HG03097 (cell line): Measurements from ENCODE around the gene STPG4.
"Not testable (repeated sequence)": the region's sequence is repeated elsewhere in the genome, so short reads cannot be mapped to it uniquely, and the experiment has no call there.

Experiments
- ATAC-seq: cut with Tn5 transposase; IDR thresholded peaks from one replicate; pipeline ENCODE4 v1.9.1; 2021; ENCODE audit not compliant: unreplicated experiment, low FRiP score

STPG4 gene

DNA sequence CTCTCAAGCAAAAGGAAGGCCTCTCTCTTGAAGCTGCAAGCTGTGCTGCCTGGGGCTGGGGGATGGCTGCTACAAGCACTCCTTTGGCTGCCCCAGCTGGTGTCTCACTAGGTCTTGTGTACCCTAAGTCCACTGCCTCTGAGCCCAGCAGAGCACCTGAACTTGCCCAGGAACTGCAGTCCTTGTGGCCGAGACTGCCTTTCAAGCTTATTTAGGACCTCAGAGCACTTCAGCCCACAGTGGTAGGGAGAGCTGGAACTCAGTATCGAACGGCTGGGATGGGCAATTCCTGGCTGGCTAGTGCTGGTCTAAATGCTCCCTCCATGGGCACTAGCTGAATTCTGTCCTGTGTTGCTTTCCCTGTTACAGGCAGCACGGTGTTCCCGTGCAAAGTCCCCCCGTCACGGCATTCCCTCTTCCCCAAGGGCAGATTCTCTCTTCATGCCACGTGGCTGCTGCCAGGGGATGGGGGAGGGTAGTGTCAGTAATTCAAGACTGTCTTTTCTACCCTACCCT lies 25.9 kb downstream of the STPG4 start:
- no peak for ATAC-seq

DNA sequence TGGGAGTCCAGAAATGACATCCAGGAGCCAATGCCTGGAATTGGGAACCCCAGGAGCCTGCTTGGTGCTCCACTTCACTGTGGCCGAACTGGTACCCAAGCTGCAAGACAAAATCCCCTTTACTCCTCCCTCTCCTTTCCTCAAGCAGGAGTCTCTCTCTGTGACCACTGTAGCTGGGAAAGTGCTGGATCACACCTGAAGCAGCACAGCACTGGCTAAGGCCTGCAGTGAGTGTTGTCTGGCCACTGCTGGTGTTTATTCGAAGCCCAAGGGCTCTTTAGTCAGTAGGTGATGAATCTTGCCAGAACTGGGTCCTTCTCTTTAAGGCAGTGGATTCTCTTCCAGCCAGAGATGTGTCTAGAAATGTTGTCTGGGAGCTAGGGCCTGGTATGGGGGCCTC lies 26.4 kb downstream of the STPG4 start:
- ATAC-seq, result no peak

DNA sequence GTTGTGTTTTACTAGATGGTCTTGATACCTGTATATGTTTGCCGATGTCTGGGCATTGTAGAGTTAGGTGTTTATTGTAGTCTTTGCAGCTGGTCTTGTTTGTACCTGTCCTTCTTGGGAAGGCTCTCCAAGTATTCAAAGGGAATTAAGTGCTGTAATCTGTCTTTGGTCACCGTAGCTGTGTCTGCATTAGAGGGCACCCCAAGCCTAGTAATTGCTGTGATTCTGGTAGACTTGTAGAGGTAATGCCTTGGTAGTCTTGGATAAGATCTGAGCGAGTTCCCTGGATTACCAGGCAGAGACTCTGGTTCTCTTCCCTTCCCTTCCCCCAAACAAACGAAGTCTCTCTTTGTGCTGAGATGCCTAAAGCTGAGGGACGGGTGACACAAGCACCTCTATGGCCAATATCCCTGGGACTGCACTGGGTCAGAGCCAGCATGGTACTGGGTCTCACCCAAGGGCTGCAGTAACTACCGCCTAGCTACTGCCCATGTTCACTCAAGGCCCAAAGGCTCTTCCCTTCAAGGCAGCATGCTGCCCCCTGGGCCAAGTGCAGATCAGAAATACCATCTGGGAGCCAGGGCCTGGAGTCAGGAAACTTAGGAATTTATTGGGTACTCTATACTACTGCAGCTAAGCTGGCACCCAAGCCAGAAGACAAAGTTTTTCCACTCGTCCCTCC lies 27.1 kb downstream of the STPG4 start:
- no peak for ATAC-seq

DNA sequence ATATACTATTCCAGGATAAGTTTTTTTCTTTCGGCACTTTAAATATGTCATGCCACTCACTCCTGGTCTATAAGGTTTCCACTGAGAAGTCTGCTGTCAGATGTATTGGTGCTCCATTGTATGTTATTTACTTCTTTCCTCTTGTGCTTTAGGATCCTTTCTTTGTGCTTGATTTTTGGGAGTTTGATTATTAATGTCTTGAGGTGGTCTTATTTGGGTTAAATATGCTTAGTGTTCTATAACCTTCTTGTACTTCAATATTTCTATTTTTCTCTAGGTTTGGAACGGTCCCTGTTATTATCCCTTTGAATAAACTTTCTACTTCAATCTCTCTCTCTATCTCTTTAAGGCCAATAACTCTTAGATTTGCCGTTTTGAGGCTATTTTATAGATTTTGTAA lies 28.3 kb downstream of the STPG4 start:
- no peak for ATAC-seq

DNA sequence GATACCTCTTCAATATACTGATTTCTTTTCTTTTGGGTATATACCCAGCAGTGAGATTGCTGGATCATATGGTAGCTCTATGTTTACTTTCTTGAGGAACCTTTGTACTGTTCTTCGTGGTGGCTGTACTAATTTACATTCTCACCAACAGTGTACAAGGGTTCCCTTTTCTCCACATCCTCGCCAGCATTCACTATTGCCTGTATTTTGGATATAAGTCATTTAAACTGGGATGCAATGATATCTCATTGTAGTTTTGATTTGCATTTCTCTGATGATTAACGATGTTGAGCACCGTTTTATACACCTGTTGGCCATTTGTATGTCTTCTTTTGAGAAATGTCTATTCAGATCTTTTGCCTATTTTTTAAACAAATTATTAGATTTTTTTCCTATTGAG lies 30.4 kb downstream of the STPG4 start:
- not testable (repeated sequence) for ATAC-seq

DNA sequence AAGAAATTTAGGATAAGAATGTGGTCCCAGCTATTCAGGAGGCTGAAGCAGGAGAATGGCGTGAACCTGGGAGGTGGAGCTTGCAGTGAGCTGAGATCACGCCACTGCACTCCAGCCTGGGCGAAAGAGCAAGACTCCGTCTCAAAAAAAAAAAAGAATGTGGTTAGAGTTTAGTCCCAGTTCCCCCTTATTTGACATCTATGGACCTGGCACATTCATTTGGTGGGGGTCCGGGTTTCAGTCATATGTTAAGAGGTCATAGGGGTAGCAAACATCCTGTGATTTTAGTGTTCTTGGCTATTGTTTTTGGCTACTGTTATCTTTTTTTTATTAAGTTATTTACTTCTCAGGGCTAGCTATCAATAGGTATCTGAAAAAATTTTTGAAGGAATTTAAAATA lies 34.7 kb downstream of the STPG4 start:
- ATAC-seq, result not testable (repeated sequence)

DNA sequence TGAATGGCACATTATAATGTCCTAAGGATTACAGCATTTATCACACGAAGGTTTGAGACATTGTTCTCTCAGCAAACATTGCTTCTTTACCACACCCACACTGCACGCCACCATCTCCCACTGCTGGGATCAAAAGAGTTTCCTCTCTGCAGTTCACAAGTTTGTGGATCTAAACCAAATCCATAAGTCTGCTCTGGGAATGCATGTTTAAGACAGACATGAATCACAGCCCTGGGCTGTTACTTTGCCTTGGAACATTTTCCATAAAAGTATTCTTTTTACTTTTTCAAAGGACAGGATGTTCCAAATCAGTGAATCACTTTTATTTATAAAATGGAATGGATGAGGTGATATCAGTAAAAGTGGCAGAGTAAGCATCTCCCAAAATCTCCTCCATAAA lies 36.1 kb downstream of the STPG4 start:
- ATAC-seq, result no peak

DNA sequence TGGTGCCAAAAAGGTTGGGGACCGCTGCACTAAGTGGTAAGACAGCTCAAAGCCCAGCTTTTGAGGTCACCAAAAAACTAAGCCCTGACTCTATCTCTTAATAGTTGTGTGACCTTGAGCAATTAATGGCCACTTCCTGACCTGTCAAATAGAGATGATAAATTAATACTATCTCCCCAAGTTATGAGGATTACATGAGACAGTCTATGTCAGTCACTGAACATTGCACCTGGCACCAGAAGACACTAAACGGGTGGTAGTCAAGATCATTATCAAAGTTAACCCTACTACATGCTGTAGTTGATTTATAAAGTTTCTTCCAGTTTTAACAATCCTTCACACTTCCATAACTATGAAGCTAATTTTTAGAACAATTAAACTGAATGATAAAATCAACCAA lies 36.5 kb downstream of the STPG4 start:
- no peak for ATAC-seq

DNA sequence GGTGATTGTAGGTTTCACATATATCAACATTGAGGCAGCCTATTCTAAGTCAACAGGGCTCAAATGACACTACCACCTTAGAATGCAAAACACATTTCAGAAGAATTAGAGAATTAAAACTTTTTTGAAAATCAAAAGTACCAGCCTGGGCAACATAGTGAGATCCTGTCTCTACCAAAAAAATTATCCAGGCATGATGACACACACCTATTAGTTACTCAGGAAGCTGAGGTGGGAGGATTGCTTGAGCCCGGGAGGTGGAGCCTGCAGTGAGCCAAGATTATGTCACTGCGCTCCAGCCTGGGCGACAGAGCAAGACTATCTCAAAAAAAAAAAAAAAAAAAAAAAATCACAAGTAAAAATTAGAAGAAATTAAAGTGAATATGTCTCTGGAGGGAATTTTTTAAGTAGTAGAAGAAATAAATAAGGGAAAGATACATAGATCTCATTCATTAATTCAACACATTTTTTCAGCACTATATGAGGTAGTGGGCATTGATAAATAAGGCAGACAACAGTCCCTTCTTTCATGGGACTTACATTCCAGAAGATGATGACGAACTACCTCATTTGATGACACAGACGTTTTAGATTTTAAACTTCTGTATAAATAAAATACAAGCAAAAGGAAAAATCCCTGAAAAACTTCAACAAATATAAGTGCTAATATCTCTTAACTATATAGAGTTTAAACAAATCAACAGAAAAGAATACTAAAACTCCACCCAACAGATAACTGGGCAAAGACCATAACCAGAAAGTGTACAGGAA lies 42.3 kb downstream of the STPG4 start:
- ATAC-seq, result no peak

DNA sequence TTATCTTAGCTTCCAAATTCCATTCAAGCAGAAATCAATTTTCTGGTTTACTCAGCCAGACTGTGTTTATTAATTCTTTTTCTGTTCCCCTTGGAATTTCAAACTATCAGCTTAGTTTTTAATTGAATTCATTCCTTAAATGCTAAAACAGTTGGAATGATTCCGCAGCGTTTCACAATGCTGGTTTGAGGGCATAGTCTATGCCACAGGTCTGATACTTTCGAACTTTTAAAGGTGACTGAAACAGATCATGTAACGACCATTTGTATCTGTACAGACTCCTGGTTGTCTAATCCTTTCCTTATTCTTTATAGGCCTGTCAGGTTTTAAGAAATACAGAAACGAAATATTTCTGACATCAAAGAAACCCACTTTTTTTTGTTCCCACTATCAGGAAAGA lies 45.4 kb downstream of the STPG4 start:
- no peak for ATAC-seq

DNA sequence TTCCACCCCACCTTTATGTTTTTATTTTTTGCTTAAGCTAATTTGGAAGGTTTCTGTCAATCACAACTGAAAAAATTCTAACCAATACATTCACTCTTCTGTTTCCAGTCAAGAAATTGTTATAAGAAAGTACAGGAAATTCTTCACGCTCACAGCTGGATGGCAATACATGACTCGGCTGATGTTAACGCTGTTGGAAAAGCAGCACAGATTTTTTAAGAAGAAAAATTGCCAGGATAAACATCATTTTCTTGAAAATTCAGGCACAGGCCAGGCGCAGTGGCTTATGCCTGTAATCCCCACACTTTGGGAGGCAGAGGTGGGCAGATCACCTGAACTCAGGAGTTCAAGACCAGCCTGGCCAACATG lies 46.1 kb downstream of the STPG4 start:
- ATAC-seq, result no peak

DNA sequence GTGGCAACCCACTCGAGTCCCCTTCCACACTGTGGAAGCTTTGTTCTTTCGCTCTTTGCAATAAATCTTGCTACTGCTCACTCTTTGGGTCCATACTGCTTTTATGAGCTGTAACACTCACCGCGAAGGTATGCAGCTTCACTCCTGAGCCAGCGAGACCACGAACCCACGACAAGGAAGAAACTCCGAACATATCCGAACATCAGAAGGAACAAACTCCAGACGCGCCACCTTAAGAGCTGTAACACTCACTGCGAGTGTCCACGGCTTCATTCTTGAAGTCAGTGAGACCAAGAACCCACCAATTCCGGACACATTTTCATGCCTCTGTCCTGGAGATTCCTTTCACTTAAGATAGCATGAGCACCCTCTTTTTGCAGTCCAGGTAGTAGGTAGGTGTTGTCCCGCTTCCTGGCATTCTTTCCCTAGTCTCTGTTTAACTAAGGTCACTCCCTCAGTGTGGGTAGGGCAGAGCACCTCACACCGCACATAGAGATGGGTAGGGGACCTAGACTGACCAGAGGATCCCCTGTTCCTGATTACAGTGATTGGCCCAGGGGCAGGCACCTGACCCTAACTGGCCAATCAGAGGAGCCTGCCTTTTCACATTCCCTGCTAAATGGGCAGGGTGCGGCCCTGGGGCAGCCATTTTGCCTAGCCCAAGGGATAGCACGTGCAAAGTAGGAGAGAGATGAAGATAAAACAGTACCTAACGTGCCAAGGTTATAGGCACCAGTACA lies 46.7 kb downstream of the STPG4 start:
- not testable (repeated sequence) for ATAC-seq

DNA sequence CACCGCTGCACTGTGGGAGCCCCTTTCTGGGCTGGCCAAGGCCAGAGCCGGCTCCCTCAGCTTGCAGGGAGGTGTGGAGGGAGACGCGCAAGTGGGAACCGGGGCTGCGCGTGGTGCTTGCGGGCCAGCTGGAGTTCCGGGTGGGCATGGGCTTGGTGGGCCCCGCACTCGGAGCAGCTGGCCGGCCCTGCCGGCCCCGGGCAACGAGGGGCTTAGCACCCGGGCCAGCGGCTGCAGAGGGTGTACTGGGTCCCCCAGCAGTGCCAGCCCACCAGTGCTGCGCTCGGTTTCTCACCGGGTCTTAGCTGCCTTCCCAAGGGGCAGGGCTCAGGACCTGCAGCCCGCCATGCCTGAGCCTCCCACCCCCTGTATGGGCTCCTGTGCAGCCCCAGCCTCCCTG lies 47.9 kb downstream of the STPG4 start:
- not testable (repeated sequence) for ATAC-seq

DNA sequence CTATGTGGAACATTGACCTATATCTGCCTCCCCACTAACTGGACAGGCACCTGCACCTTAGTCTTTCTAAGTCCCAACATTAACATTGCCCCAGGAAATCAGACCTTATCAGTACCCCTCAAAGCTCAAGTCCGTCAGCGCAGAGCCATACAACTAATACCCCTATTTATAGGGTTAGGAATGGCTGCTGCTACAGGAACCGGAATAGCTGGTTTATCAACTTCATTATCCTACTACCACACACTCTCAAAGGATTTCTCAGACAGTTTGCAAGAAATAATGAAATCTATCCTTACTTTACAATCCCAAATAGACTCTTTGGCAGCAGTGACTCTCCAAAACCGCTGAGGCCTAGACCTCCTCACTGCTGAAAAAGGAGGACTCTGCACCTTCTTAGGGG lies 48.9 kb downstream of the STPG4 start:
- not testable (repeated sequence) for ATAC-seq

DNA sequence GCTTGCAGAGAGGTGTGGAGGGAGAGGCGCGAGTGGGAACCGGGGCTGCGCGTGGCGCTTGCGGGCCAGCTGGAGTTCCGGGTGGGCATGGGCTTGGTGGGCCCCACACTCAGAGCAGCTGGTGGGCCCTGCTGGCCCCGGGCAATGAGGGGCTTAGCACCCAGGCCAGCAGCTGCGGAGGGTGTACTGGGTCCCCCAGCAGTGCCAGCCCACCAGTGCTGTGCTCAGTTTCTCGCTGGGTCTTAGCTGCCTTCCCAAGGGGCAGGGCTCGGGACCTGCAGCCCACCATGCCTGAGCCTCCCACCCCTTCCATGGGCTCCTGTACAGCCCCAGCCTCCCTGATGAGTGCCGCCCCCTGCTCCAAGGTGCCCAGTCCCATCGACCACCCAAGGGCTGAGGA lies 55.4 kb downstream of the STPG4 start:
- not testable (repeated sequence) for ATAC-seq

DNA sequence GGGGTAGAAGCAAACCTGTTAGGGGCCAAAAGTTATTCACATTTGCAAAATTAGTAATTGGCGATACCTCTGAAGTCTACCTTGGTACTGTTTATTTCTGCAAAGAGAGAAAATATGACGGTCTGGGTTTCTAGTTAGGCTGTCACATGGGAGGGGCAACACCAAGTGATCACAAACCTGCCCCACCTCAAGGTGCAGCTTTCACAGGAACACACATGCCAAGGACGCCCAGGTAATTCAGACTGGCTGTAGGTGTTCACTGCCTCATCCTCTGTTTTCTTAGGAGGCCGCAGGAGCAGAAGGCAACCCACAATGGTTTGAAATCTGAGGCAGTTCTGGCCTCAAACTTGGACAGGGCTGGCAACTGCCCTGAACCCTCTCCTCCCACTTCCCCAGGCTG lies 56.2 kb downstream of the STPG4 start:
- ATAC-seq, result no peak

DNA sequence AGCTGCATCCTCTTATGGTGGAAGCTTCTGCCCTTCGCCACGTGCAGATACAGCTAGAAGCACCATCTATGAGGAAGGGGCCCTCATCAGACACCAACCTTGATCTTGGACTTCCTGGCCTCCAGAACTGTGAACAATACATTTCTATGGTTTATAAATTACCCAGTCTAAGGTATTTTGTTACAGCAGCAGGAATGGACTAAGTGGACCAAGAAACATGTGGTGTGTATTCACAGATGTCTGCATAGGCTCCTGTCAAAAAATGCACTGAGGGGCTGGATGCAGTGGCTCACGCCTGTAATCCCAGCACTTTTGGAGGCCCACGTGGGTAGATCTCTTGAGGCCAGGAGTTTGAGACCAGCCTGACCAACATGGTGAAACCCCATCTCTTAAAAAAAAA lies 57.5 kb downstream of the STPG4 start:
- ATAC-seq, result no peak

DNA sequence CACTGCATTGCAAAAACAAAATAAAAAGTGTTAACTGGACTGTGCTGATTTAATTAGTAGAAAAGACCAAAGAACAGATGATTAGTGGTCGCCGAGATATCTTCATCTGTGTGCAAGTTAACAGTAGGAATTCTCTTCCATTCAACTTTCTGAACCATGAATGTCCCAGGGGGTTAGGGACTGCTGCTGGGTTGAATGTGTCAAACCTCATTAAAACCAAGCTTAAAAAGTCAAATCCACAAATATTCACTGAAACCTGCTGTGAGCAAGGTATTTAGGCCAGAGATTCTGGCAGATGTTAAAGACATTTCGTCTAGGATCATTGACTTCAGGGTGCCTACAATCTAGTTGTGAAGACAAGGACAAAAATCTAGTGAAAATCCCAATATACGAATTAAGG lies 58.7 kb downstream of the STPG4 start:
- ATAC-seq, result no peak

DNA sequence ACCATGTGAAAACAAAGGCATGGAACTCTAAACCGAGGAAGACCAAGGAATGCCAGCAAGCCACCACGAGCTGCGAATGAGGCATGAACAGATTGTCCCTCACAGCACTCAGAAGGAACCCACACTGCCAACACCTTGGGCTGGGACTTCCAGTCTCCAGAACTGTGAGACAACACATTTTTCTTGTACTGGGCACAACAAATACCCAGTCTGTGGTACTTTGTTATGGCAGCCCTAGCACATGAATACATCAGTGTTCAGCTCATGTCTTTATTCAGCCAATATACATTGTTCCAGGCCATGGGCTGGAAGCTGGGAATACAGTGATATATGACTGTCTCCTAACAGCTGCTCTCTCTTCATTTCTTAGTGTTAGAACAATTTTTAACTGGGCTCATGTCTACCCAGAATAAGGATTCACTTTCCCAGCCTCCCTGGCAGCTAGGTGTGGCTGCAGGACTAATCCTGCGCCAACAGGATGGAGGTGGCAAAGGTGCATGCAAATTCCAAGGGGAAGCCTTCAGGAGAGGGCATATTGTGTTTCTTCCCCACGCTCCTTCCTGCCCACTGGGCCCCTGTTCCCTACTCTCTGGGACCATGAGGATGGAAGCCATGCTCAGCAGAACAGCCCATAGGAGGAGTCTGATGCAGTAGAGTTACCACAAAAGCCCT lies 59.6 kb downstream of the STPG4 start:
- ATAC-seq, result no peak

DNA sequence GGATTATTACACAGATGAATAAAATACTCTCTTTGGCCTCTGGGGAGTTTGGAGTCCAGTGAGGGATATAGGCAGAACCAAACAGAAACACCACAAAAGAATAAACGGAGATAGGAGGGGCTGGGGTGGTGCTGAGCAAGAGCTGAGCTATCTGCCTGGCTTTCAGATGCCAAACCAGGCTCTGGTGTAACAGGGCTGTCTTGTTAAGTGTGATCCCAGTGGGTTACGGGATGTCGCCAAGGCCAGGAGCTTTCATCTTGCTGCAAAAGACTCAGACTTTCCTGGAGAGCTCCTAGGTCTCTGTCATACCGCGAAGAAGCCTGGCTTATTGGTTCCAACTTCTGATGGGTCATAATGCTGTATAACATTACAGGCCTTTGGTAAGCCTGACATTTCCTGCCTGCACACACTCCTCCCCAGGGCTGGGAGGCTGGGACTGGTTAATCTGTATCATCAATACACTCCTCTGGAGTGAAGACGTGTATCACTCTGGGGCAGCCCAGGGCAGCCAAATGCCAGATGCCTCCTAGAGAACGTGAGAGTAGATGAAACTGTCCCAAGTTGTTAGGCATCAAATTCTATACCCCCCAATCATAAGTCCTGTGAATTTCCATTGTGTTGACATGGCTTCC lies 60.5 kb downstream of the STPG4 start:
- ATAC-seq, result no peak
